HCT116 (cell line): ENCODE measurements around the gene SEMA3F. TPM values are rescaled to one million over a fixed set of nuclear protein-coding genes. Genes with fewer than 3 reads are reported as not detected.

Experiments used
- ATAC-seq: fragments of 200-7000 bp; cut with Tn5 transposase; 2 replicates; pipeline ENCODE4 v1.9.1; 2020; ENCODE audit warnings: mild to moderate bottlenecking, moderate library complexity
- BruUV-seq: library from RNA; stranded (reverse); fragments of 400-500 nt; replicated peaks from 2 replicates; lab custom pipeline; 2021; lab: Mats Ljungman, UMichigan
- CTCF ChIA-PET: fragments of 300-600 bp; sonication (Branson Sonifier 250); formaldehyde crosslinking; loops from one replicate; lab custom pipeline; 2021; ENCODE audit warnings: antibody characterized with exemption; lab: Charles Lee
- POLR2A ChIA-PET: fragments of 300-600, 350-600 bp; sonication (Branson Sonifier 250); formaldehyde crosslinking; loops from one replicate; lab custom pipeline; 2021; ENCODE audit warnings: antibody characterized with exemption; lab: Charles Lee
- RAD21 ChIA-PET, 2 experiments: fragments of 300-600 bp; sonication (Branson Sonifier 250); formaldehyde crosslinking; loops; one replicate each; lab custom pipeline; 2023; ENCODE audit warnings: low total read pairs in 2 of 2; ENCODE audit not compliant: uncharacterized antibody in 2 of 2, unreplicated experiment in 2 of 2, low non-redundant PET in 1 of 2; lab: Charles Lee
- DNase-seq: peaks from one replicate; pipeline ENCODE4 v3.0.0-alpha.2; 2010; ENCODE audit warnings: low read depth, low spot score
- H2AFZ ChIP-seq: fragments of 200-600 bp; shearing (Covaris generic), sonication (generic); 2 replicates; pipeline ENCODE4 v1.6.1; 2017; ENCODE audit warnings: low read depth, mixed run types, mixed read lengths, antibody characterized with exemption, low read length; ENCODE audit not compliant: poor library complexity, severe bottlenecking
- H3K27ac ChIP-seq: 2 replicates; pipeline ENCODE4 v1.5.1; 2012; ENCODE audit warnings: low read depth, low read length
- H3K27me3 ChIP-seq: fragments of 200-600 bp; sonication (generic); 2 replicates; pipeline ENCODE4 v1.6.1; 2016; ENCODE audit warnings: mixed run types, low read length, mixed read lengths; ENCODE audit not compliant: insufficient read depth
- H3K36me3 ChIP-seq, 2 experiments: fragments of 200-500 bp in 1 of 2; fragments of 200-600 bp in 1 of 2; sonication (Bioruptor generic) in 1 of 2; sonication (generic) in 1 of 2; 2 replicates each; pipeline versions ENCODE4 v1.5.1 to v1.6.1; 2014 to 2016; ENCODE audit warnings: low read length in 2 of 2, inconsistent platforms in 1 of 2, mixed read lengths in 1 of 2, mixed run types in 1 of 2; ENCODE audit not compliant: insufficient read depth in 2 of 2, control insufficient read depth in 1 of 2
- H3K4me1 ChIP-seq, 2 experiments: fragments of 200-600 bp in 1 of 2; sonication (generic) in 1 of 2; 2 replicates each; pipeline versions ENCODE4 v1.5.1 to v1.6.1; 2012 to 2017; ENCODE audit warnings: low read length in 2 of 2, inconsistent platforms in 1 of 2, mild to moderate bottlenecking in 1 of 2, mixed read lengths in 1 of 2, mixed run types in 1 of 2, moderate library complexity in 1 of 2; ENCODE audit not compliant: insufficient read depth in 2 of 2, control insufficient read depth in 1 of 2
- H3K4me2 ChIP-seq: fragments of 200-600 bp; sonication (generic); 2 replicates; pipeline ENCODE4 v1.6.1; 2017; ENCODE audit warnings: mixed run types, low read length, mixed read lengths
- H3K4me3 ChIP-seq, 2 experiments: fragments of 200-600 bp in 1 of 2; sonication (generic) in 1 of 2; replicated peaks in 1 of 2; 2 replicates each; pipeline ENCODE4 v1.5.1; 2011 to 2016; ENCODE audit warnings: low read length in 2 of 2, control low read depth in 1 of 2, low read depth in 1 of 2, mild to moderate bottlenecking in 1 of 2, mixed read lengths in 1 of 2, mixed run types in 1 of 2
- H3K79me2 ChIP-seq: fragments of 200-600 bp; sonication (generic); 2 replicates; pipeline ENCODE4 v1.6.1; 2017; ENCODE audit warnings: mild to moderate bottlenecking, mixed run types, low read length, moderate library complexity, mixed read lengths; ENCODE audit not compliant: insufficient read depth
- H3K9ac ChIP-seq: fragments of 200-600 bp; sonication (generic); 2 replicates; pipeline ENCODE4 v1.6.1; 2016; ENCODE audit warnings: low read length, mixed read lengths
- H3K9me2 ChIP-seq: fragments of 200-600 bp; sonication (generic), shearing (Covaris generic); 2 replicates; pipeline ENCODE4 v1.6.1; 2017; ENCODE audit warnings: mixed run types, mild to moderate bottlenecking, moderate library complexity; ENCODE audit not compliant: insufficient read depth
- H3K9me3 ChIP-seq, 2 experiments: fragments of 200-500 bp in 1 of 2; fragments of 200-600 bp in 1 of 2; sonication (Bioruptor generic) in 1 of 2; sonication (generic) in 1 of 2; 2 replicates each; pipeline ENCODE4 v1.6.1; 2014 to 2017; ENCODE audit warnings: low read length in 2 of 2, mixed read lengths in 2 of 2, inconsistent platforms in 1 of 2, low read depth in 1 of 2, mild to moderate bottlenecking in 1 of 2, mixed run types in 1 of 2, moderate library complexity in 1 of 2; ENCODE audit not compliant: control insufficient read depth in 1 of 2, insufficient read depth in 1 of 2
- H4K20me1 ChIP-seq: fragments of 200-600 bp; sonication (generic), shearing (Covaris generic); 2 replicates; pipeline ENCODE4 v1.6.1; 2017; ENCODE audit warnings: mixed run types, mild to moderate bottlenecking, moderate library complexity; ENCODE audit not compliant: insufficient read depth
- CEBPB ChIP-seq: IDR thresholded peaks from 2 replicates; pipeline ENCODE4 v1.6.1; 2012; ENCODE audit warnings: low read depth
- EZH2 ChIP-seq: fragments of 200-600 bp; sonication (generic); IDR thresholded peaks from 2 replicates; pipeline ENCODE4 v1.6.1; 2017; ENCODE audit warnings: antibody characterized with exemption, mixed run types
- FOSL1 ChIP-seq: IDR thresholded peaks from 2 replicates; pipeline ENCODE4 v1.6.1; 2012; ENCODE audit warnings: low read depth
- POLR2A ChIP-seq: IDR thresholded peaks from 2 replicates; pipeline ENCODE4 v1.7.0; 2011; ENCODE audit warnings: borderline replicate concordance; ENCODE audit not compliant: insufficient read depth, insufficient read length; ENCODE audit errors: extremely low read depth
- POLR2AphosphoS5 ChIP-seq: IDR thresholded peaks from 2 replicates; pipeline ENCODE4 v1.6.1; 2011; ENCODE audit warnings: mild to moderate bottlenecking, low read depth, low read length, moderate library complexity
- SRF ChIP-seq: IDR thresholded peaks from 2 replicates; pipeline ENCODE4 v1.6.1; 2012; ENCODE audit warnings: low read depth
- YY1 ChIP-seq: IDR thresholded peaks from 2 replicates; pipeline ENCODE4 v1.6.1; 2011; ENCODE audit warnings: low read length, low read depth, moderate library complexity, mild to moderate bottlenecking; ENCODE audit not compliant: insufficient replicate concordance; ENCODE audit errors: extremely low read depth
- ZFX ChIP-seq: fragments of 450-650 bp; IDR thresholded peaks from 2 replicates; pipeline ENCODE4 v1.6.1; 2017
- intact Hi-C: fragments of 100-400 bp; cut with micrococcal nuclease; formaldehyde crosslinking; loops from 2 replicates; pipeline ENCODE4 v1.10.0; 2022
- total RNA-seq: library from RNA; stranded (reverse); gene quantifications from one replicate; pipeline ENCODE4 v1.2.1, GENCODE V29; 2021; ENCODE audit not compliant: unreplicated experiment
- TF ChIP-seq, protein P1 (sequence below): IDR thresholded peaks from 2 replicates; pipeline ENCODE4 v1.6.1; 2012; ENCODE audit warnings: low read depth
- TF ChIP-seq, protein P2 (sequence below), 3 experiments: fragments of 200-600 bp in 1 of 3; sonication (generic) in 1 of 3; IDR thresholded peaks in 2 of 3; conservative IDR thresholded peaks in 1 of 3; 2 replicates each; pipeline ENCODE4 v1.5.1; 2012 to 2017; ENCODE audit warnings: low read depth in 2 of 3, low read length in 2 of 3, antibody characterized with exemption in 1 of 3, borderline replicate concordance in 1 of 3, control low read depth in 1 of 3, mild to moderate bottlenecking in 1 of 3, mixed read lengths in 1 of 3, mixed run types in 1 of 3, moderate library complexity in 1 of 3; ENCODE audit not compliant: insufficient read depth in 1 of 3

Gene SEMA3F
- total RNA-seq, 1 experiment from 2014 or later, result 15.7 TPM

DNA sequence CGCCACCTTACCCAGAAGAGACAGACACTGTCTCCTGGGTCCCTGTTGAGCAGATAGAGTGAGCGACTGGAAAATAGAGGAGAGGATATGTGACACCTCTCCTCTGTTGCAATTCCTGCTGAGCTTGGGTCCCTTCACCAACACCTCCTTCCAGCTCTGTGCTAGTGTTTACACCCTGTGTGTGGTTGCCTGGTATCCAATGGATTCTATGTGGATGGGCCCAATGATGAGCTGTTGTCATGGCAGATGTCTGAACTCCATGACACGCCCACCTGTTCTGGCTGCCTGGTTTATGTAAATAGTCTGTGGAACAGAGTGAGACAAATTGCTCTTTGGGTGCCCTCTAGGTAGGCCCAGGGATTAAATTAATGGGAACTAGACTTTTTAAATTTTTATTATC is 42.7 kb upstream of the SEMA3F start:
- H3K4me3 ChIP-seq, result no peak overlapping the region
- no peak overlapping the region for H3K27ac ChIP-seq
- peaks cover 10% of the 10 kb centered on the region; the same call in 1 of the 2 replicates for H3K79me2 ChIP-seq
- intact Hi-C loops, result no loop called here
- DNase-seq, result no peak
- TF ChIP-seq POLR2AphosphoS5 (no peak), FOSL1 (no peak)
- no peak overlapping the region for H3K9ac ChIP-seq
- no peaks in the 10 kb centered on the region for H3K27me3 ChIP-seq
- H4K20me1 ChIP-seq, result no peaks in the 10 kb centered on the region
- peaks cover 73 to 93% of the 10 kb centered on the region in 2 experiments for H3K36me3 ChIP-seq
- ChIA-PET RAD21 (no interaction called here), CTCF (no interaction called here), POLR2A (no interaction called here)
- no peak overlapping the region for H3K4me2 ChIP-seq
- H2AFZ ChIP-seq, result no peak overlapping the region
- no TSS peak for BruUV-seq
- no peaks in the 10 kb centered on the region for H3K4me1 ChIP-seq
- ATAC-seq, result peak; percentile 30; the same call in 1 of the 2 replicates
- no peaks in the 10 kb centered on the region for H3K9me2 ChIP-seq
- no peaks in the 10 kb centered on the region for H3K9me3 ChIP-seq

DNA sequence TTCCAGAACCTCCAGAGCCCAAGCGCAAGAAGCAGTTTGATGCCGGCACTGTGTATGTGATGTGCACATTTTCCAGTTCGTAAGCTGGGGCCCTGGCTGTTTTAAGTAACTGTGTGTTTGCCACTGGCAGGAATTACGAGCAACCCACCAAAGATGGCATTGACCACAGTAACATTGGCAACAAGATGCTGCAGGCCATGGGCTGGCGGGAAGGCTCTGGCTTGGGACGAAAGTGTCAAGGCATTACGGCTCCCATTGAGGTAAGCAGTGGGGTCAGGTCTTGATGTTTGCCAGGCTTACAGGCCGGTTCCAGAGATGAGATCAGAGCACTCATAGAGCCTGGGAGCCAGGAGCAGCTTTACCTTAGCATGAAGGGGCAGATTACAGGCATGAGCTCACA is 38.0 kb upstream of the SEMA3F start:
- Histone ChIP-seq H4K20me1 (no peaks in the 10 kb centered on the region), H3K79me2 (no peaks in the 10 kb centered on the region; the same call in 1 of the 2 replicates), H3K4me2 (no peak overlapping the region), H3K4me3 (no peak overlapping the region), H3K4me1 (no peaks in the 10 kb centered on the region), H3K27me3 (no peaks in the 10 kb centered on the region), H3K9me2 (no peaks in the 10 kb centered on the region), H3K9me3 (no peaks in the 10 kb centered on the region), H3K9ac (no peak overlapping the region)
- RAD21 ChIA-PET, result no interaction called here
- no TSS peak for BruUV-seq
- TF ChIP-seq EZH2 (no peak), CEBPB (no peak), POLR2A (no peak), YY1 (no peak), ZFX (no peak), SRF (no peak)
- TF ChIP-seq, protein P1, sequence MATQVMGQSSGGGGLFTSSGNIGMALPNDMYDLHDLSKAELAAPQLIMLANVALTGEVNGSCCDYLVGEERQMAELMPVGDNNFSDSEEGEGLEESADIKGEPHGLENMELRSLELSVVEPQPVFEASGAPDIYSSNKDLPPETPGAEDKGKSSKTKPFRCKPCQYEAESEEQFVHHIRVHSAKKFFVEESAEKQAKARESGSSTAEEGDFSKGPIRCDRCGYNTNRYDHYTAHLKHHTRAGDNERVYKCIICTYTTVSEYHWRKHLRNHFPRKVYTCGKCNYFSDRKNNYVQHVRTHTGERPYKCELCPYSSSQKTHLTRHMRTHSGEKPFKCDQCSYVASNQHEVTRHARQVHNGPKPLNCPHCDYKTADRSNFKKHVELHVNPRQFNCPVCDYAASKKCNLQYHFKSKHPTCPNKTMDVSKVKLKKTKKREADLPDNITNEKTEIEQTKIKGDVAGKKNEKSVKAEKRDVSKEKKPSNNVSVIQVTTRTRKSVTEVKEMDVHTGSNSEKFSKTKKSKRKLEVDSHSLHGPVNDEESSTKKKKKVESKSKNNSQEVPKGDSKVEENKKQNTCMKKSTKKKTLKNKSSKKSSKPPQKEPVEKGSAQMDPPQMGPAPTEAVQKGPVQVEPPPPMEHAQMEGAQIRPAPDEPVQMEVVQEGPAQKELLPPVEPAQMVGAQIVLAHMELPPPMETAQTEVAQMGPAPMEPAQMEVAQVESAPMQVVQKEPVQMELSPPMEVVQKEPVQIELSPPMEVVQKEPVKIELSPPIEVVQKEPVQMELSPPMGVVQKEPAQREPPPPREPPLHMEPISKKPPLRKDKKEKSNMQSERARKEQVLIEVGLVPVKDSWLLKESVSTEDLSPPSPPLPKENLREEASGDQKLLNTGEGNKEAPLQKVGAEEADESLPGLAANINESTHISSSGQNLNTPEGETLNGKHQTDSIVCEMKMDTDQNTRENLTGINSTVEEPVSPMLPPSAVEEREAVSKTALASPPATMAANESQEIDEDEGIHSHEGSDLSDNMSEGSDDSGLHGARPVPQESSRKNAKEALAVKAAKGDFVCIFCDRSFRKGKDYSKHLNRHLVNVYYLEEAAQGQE, result no peak
- TF ChIP-seq, protein P2, sequence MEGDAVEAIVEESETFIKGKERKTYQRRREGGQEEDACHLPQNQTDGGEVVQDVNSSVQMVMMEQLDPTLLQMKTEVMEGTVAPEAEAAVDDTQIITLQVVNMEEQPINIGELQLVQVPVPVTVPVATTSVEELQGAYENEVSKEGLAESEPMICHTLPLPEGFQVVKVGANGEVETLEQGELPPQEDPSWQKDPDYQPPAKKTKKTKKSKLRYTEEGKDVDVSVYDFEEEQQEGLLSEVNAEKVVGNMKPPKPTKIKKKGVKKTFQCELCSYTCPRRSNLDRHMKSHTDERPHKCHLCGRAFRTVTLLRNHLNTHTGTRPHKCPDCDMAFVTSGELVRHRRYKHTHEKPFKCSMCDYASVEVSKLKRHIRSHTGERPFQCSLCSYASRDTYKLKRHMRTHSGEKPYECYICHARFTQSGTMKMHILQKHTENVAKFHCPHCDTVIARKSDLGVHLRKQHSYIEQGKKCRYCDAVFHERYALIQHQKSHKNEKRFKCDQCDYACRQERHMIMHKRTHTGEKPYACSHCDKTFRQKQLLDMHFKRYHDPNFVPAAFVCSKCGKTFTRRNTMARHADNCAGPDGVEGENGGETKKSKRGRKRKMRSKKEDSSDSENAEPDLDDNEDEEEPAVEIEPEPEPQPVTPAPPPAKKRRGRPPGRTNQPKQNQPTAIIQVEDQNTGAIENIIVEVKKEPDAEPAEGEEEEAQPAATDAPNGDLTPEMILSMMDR (IDR thresholded peaks at IDR 0.05 in 2 of 3, conservative IDR thresholded peaks at IDR 0.05 in 1 of 3; ENCODE audit: borderline replicate concordance in 1 of 3, insufficient read depth in 1 of 3, low read depth in 2 of 3, low read length in 2 of 3), result no peak
- TF ChIP-seq, all 23 proteins: peak for 0
- Histone ChIP-seq H2AFZ (no peak overlapping the region), H3K27ac (no peak overlapping the region), H3K36me3 (peaks cover 61 to 73% of the 10 kb centered on the region in 2 experiments)
- no peak for DNase-seq
- no peak for ATAC-seq
- ChIA-PET CTCF (no interaction called here), POLR2A (no interaction called here)
- intact Hi-C loops, result no loop called here
